Panc1 (cell line): ENCODE data around the gene PLN. TPM values are rescaled to one million over a fixed set of nuclear protein-coding genes. Genes with fewer than 3 reads are reported as not detected.

ENCODE experiments used
- ATAC-seq: fragments of 200-7000 bp; cut with Tn5 transposase; 2 replicates; pipeline ENCODE4 v1.9.1; 2020; ENCODE audit warnings: mild to moderate bottlenecking, moderate library complexity
- BruUV-seq: library from RNA; stranded (reverse); fragments of 400-500 nt; replicated peaks from 2 replicates; lab custom pipeline; 2021; lab: Mats Ljungman, UMichigan
- CTCF ChIA-PET: fragments of 300-600 bp; sonication (Branson Sonifier 250); formaldehyde crosslinking; loops from one replicate; lab custom pipeline; 2022; ENCODE audit warnings: antibody characterized with exemption; lab: Charles Lee
- POLR2A ChIA-PET: fragments of 300-600 bp; sonication (Branson Sonifier 250); formaldehyde crosslinking; loops from one replicate; lab custom pipeline; 2022; ENCODE audit warnings: antibody characterized with exemption; lab: Charles Lee
- DNase-seq: peaks from one replicate; pipeline ENCODE4 v3.0.0-alpha.2; 2010; ENCODE audit warnings: low read depth, low spot score
- H3K27ac ChIP-seq: 2 replicates; pipeline ENCODE4 v1.5.1; 2011; ENCODE audit warnings: mild to moderate bottlenecking, low read length, inconsistent platforms
- H3K27me3 ChIP-seq: fragments of 200-500 bp; sonication (Bioruptor generic); 2 replicates; pipeline ENCODE4 v1.6.0; 2014; ENCODE audit warnings: low read length, inconsistent platforms; ENCODE audit not compliant: control insufficient read depth, insufficient read depth
- H3K36me3 ChIP-seq: fragments of 200-500 bp; sonication (Bioruptor generic); 2 replicates; pipeline ENCODE4 v1.5.1; 2014; ENCODE audit warnings: inconsistent platforms, mild to moderate bottlenecking, low read length, moderate library complexity; ENCODE audit not compliant: control insufficient read depth, insufficient read depth
- H3K4me1 ChIP-seq: 2 replicates; pipeline ENCODE4 v1.5.1; 2011; ENCODE audit warnings: inconsistent platforms, mild to moderate bottlenecking, low read length, moderate library complexity; ENCODE audit not compliant: control insufficient read depth, insufficient read depth
- H3K4me3 ChIP-seq, 2 experiments: 2 replicates each; pipeline ENCODE4 v1.5.1; 2011 to 2012; ENCODE audit warnings: low read depth in 2 of 2, low read length in 2 of 2, mild to moderate bottlenecking in 2 of 2, inconsistent platforms in 1 of 2, moderate library complexity in 1 of 2
- H3K9me3 ChIP-seq: fragments of 200-500 bp; sonication (Bioruptor generic); 2 replicates; pipeline ENCODE4 v1.5.1; 2014; ENCODE audit warnings: low read depth, mild to moderate bottlenecking, inconsistent platforms, low read length, moderate library complexity; ENCODE audit not compliant: control insufficient read depth, insufficient read depth
- POLR2AphosphoS5 ChIP-seq: IDR thresholded peaks from 2 replicates; pipeline ENCODE4 v1.6.1; 2012; ENCODE audit warnings: mild to moderate bottlenecking, low read depth, low read length, moderate library complexity
- SIN3A ChIP-seq: IDR thresholded peaks from 2 replicates; pipeline ENCODE4 v1.6.1; 2012; ENCODE audit warnings: low read depth, mild to moderate bottlenecking, low read length, moderate library complexity, borderline replicate concordance; ENCODE audit not compliant: insufficient read depth
- TCF7L2 ChIP-seq: IDR thresholded peaks from 2 replicates; pipeline ENCODE4 v1.6.1; 2011; ENCODE audit warnings: mild to moderate bottlenecking, low read depth, low read length, inconsistent platforms
- in situ Hi-C: cut with HindIII; loops from 2 replicates; pipeline ENCODE4 v1.10.0; 2016; ENCODE audit warnings: low sequenced_read_pairs, low pct_unique_long_range_greater_than_20kb
- intact Hi-C: fragments of 100-400 bp; cut with micrococcal nuclease; formaldehyde crosslinking; loops from one replicate; pipeline ENCODE4 v1.10.0; 2022; ENCODE audit not compliant: unreplicated experiment
- total RNA-seq: library from RNA; stranded (reverse); gene quantifications from one replicate; pipeline ENCODE4 v1.2.1, GENCODE V29; 2021; ENCODE audit not compliant: unreplicated experiment
- TF ChIP-seq, protein P1 (sequence below): fragments of 450-650 bp; IDR thresholded peaks from 2 replicates; pipeline ENCODE4 v1.5.1; 2017; ENCODE audit warnings: mild to moderate bottlenecking
- TF ChIP-seq, protein P2 (sequence below), 2 experiments: IDR thresholded peaks; 2 replicates each; pipeline ENCODE4 v1.6.1; 2011 to 2012; ENCODE audit warnings: low read depth in 2 of 2, control low read depth in 1 of 2, low read length in 1 of 2, mild to moderate bottlenecking in 1 of 2, moderate library complexity in 1 of 2; ENCODE audit not compliant: insufficient read depth in 1 of 2

PLN gene
- total RNA-seq, 1 experiment from 2014 or later, result not detected

DNA sequence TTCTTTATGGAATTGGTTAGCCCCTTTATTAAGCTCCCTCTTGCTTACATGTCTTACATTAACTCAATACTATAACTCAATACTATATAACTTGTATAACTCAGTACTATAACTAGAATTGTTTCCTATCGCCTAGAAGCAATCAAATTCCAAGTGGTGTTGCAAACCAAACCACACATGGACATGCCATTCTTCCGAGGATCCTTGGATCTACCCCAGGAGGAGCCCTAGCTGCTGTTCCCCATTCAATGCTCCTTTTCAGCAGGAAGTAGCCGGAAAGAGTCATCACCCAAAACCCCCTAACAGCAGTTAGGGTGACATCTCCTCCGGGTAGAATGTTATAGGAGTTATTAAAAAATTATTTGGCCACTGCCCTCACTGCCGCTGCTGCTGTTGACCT is 40.5 kb downstream of the PLN start:
- Histone ChIP-seq H3K27me3 (no peaks in the 10 kb centered on the region), H3K4me1 (no peaks in the 10 kb centered on the region; the same call in 1 of the 2 replicates), H3K9me3 (no peaks in the 10 kb centered on the region), H3K36me3 (no peaks in the 10 kb centered on the region), H3K27ac (no peak overlapping the region), H3K4me3 (no peak overlapping the region)
- CTCF ChIA-PET, result no interaction called here
- no TSS peak for BruUV-seq
- DNase-seq, result no peak
- TF ChIP-seq POLR2AphosphoS5 (no peak), SIN3A (no peak), TCF7L2 (no peak)
- TF ChIP-seq, protein P1, sequence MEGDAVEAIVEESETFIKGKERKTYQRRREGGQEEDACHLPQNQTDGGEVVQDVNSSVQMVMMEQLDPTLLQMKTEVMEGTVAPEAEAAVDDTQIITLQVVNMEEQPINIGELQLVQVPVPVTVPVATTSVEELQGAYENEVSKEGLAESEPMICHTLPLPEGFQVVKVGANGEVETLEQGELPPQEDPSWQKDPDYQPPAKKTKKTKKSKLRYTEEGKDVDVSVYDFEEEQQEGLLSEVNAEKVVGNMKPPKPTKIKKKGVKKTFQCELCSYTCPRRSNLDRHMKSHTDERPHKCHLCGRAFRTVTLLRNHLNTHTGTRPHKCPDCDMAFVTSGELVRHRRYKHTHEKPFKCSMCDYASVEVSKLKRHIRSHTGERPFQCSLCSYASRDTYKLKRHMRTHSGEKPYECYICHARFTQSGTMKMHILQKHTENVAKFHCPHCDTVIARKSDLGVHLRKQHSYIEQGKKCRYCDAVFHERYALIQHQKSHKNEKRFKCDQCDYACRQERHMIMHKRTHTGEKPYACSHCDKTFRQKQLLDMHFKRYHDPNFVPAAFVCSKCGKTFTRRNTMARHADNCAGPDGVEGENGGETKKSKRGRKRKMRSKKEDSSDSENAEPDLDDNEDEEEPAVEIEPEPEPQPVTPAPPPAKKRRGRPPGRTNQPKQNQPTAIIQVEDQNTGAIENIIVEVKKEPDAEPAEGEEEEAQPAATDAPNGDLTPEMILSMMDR, result no peak
- TF ChIP-seq, protein P2, sequence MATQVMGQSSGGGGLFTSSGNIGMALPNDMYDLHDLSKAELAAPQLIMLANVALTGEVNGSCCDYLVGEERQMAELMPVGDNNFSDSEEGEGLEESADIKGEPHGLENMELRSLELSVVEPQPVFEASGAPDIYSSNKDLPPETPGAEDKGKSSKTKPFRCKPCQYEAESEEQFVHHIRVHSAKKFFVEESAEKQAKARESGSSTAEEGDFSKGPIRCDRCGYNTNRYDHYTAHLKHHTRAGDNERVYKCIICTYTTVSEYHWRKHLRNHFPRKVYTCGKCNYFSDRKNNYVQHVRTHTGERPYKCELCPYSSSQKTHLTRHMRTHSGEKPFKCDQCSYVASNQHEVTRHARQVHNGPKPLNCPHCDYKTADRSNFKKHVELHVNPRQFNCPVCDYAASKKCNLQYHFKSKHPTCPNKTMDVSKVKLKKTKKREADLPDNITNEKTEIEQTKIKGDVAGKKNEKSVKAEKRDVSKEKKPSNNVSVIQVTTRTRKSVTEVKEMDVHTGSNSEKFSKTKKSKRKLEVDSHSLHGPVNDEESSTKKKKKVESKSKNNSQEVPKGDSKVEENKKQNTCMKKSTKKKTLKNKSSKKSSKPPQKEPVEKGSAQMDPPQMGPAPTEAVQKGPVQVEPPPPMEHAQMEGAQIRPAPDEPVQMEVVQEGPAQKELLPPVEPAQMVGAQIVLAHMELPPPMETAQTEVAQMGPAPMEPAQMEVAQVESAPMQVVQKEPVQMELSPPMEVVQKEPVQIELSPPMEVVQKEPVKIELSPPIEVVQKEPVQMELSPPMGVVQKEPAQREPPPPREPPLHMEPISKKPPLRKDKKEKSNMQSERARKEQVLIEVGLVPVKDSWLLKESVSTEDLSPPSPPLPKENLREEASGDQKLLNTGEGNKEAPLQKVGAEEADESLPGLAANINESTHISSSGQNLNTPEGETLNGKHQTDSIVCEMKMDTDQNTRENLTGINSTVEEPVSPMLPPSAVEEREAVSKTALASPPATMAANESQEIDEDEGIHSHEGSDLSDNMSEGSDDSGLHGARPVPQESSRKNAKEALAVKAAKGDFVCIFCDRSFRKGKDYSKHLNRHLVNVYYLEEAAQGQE (IDR thresholded peaks at IDR 0.05; ENCODE audit: insufficient read depth in 1 of 2, low read depth in 2 of 2, low read length in 1 of 2), result no peak
- ATAC-seq, result no peak
- in situ Hi-C loops (no loop called here), intact Hi-C loops (no loop called here)
- POLR2A ChIA-PET, result no interaction called here

DNA sequence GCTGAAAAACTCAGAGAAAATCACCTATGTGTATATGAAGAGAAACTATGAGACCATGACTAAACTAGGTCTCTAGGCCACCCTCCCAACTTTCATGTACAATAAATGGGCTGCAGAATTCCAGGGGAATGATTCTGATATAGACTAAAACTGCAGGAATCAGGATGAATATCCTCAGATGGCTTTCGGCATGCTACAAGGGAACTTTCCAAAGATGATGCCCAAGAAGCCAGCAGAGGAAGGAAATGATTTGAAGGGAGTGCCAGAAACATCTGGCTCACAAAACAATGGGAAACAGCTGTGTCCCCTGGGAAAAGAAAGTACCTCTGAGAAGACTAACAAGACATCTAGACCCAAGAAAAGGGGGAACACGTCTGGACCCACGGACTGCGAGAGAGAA is 41.1 kb downstream of the PLN start:
- TF ChIP-seq, protein P1, result no peak
- TF ChIP-seq SIN3A, result no peak
- TF ChIP-seq, protein P2 (IDR thresholded peaks at IDR 0.05; ENCODE audit: insufficient read depth in 1 of 2, low read depth in 2 of 2, low read length in 1 of 2), result no peak
- no peak for TF ChIP-seq POLR2AphosphoS5
- no peak for TF ChIP-seq TCF7L2
- ChIA-PET POLR2A (no interaction called here), CTCF (no interaction called here)
- no peak overlapping the region for H3K4me3 ChIP-seq
- ATAC-seq (no peak), DNase-seq (no peak)
- intact Hi-C loops, result no loop called here
- H3K4me1 ChIP-seq, result no peaks in the 10 kb centered on the region; the same call in 1 of the 2 replicates
- H3K27me3 ChIP-seq, result no peaks in the 10 kb centered on the region
- H3K27ac ChIP-seq, result no peak overlapping the region
- BruUV-seq, result no TSS peak
- no peaks in the 10 kb centered on the region for H3K9me3 ChIP-seq
- H3K36me3 ChIP-seq, result no peaks in the 10 kb centered on the region
- in situ Hi-C loops, result no loop called here
